PFSK-1 (cell line): Measurements from ENCODE around the gene INSYN2B.

Experiments
- FOXP2 ChIP-seq: optimal IDR thresholded peaks from 2 replicates; pipeline ENCODE3; 2011; ENCODE audit warnings: borderline replicate concordance, control low read depth, inconsistent platforms; ENCODE audit not compliant: insufficient read depth; ENCODE audit errors: extremely low read length, extremely low read depth
- POLR2AphosphoS5 ChIP-seq: IDR thresholded peaks from 2 replicates; pipeline ENCODE4 v1.6.1; 2012; ENCODE audit warnings: low read depth, mild to moderate bottlenecking, control low read depth, low read length, moderate library complexity
- REST ChIP-seq, 2 experiments: IDR thresholded peaks; 2 replicates each; pipeline versions ENCODE4 v1.6.1 to v1.8.0; 2011 to 2012; ENCODE audit warnings: low read depth in 2 of 2, low read length in 2 of 2, control low read depth in 1 of 2, inconsistent platforms in 1 of 2, mild to moderate bottlenecking in 1 of 2, moderate library complexity in 1 of 2; ENCODE audit not compliant: insufficient read depth in 1 of 2
- SIN3A ChIP-seq: IDR thresholded peaks from 2 replicates; pipeline ENCODE4 v1.6.1; 2012; ENCODE audit warnings: mild to moderate bottlenecking, low read length, moderate library complexity, borderline replicate concordance; ENCODE audit not compliant: insufficient read depth
- TAF1 ChIP-seq: IDR thresholded peaks from 2 replicates; pipeline ENCODE4 v1.6.1; 2012; ENCODE audit warnings: low read length, control low read depth, borderline replicate concordance; ENCODE audit not compliant: insufficient read depth

The INSYN2B gene

GRCh38 chr5:169886033-169886432 lies 94.3 kb downstream of the INSYN2B start:
- TF ChIP-seq POLR2AphosphoS5 (no peak), FOXP2 (no peak), SIN3A (no peak), TAF1 (no peak), REST (IDR thresholded peaks at IDR 0.05; ENCODE audit: insufficient read depth in 1 of 2, low read depth in 2 of 2, low read length in 2 of 2) (no peak)

GRCh38 chr5:169881702-169882303 lies 98.5 kb downstream of the INSYN2B start:
- TF ChIP-seq POLR2AphosphoS5 (no peak), SIN3A (no peak), REST (IDR thresholded peaks at IDR 0.05; ENCODE audit: insufficient read depth in 1 of 2, low read depth in 2 of 2, low read length in 2 of 2) (no peak), FOXP2 (no peak), TAF1 (no peak)

- TF ChIP-seq TAF1 (no peak), POLR2AphosphoS5 (no peak), REST (IDR thresholded peaks at IDR 0.05; ENCODE audit: insufficient read depth in 1 of 2, low read depth in 2 of 2, low read length in 2 of 2) (no peak), SIN3A (no peak), FOXP2 (no peak)
Measured at GRCh38 chr5:169880785-169881184, 99.5 kb downstream of the INSYN2B start.

GRCh38 chr5:169880012-169880663 lies 100.2 kb downstream of the INSYN2B start:
- TF ChIP-seq SIN3A (no peak), TAF1 (no peak), POLR2AphosphoS5 (no peak), REST (IDR thresholded peaks at IDR 0.05; ENCODE audit: insufficient read depth in 1 of 2, low read depth in 2 of 2, low read length in 2 of 2) (no peak), FOXP2 (no peak)
